Cardiac fibroblast (primary cell): Measurements from ENCODE around the gene PCNX4.

Experiments
- DNase-seq, 2 donors: peaks; one replicate each; pipeline versions ENCODE4 v3.0.0 to v3.0.0-alpha.2; 2010; ENCODE audit warnings: low read depth in 2 of 2
- H3K4me3 ChIP-seq, 2 donors: replicated peaks in 1 of 2; 1 replicate in 1 of 2; 2 replicates in 1 of 2; pipeline ENCODE4 v1.5.1; 2011; ENCODE audit warnings: low read depth in 2 of 2, low read length in 2 of 2, mild to moderate bottlenecking in 2 of 2, moderate library complexity in 1 of 2
- CTCF ChIP-seq: IDR thresholded peaks from one replicate; pipeline ENCODE4 v1.5.1; 2011; ENCODE audit warnings: low read depth, mild to moderate bottlenecking, low read length, inconsistent platforms

The PCNX4 gene

GRCh38 chr14:60169722-60170121, 78.0 kb downstream of the PCNX4 start:
- TF ChIP-seq CTCF, result no peak
- no peak overlapping the region for H3K4me3 ChIP-seq
- DNase-seq, result no peak

GRCh38 chr14:60170948-60171347, 79.2 kb downstream of the PCNX4 start:
- no peak for TF ChIP-seq CTCF
- no peak overlapping the region for H3K4me3 ChIP-seq

GRCh38 chr14:60171690-60172089, 80.0 kb downstream of the PCNX4 start:
- H3K4me3 ChIP-seq, result no peak overlapping the region
- TF ChIP-seq CTCF, result no peak

More at GRCh38 chr14:60170948-60171347, 79.2 kb downstream of the PCNX4 start:
- DNase-seq, result no peak

GRCh38 chr14:60174352-60175254, 82.9 kb downstream of the PCNX4 start:
- no peak for TF ChIP-seq CTCF

More at GRCh38 chr14:60171690-60172089, 80.0 kb downstream of the PCNX4 start:
- no peak for DNase-seq

GRCh38 chr14:60175255-60175902, 83.7 kb downstream of the PCNX4 start:
- H3K4me3 ChIP-seq, result no peak overlapping the region
- DNase-seq, result no peak
- TF ChIP-seq CTCF, result no peak

More at GRCh38 chr14:60174352-60175254, 82.9 kb downstream of the PCNX4 start:
- DNase-seq, result no peak
- no peak overlapping the region for H3K4me3 ChIP-seq

- TF ChIP-seq CTCF, result no peak
- no peak for DNase-seq
- no peak overlapping the region for H3K4me3 ChIP-seq
Observed at GRCh38 chr14:60178164-60178563, 86.4 kb downstream of the PCNX4 start.
